Neural crest cell (in vitro differentiated cells): ENCODE results near the gene MFSD12. TPM values are rescaled to one million over a fixed set of nuclear protein-coding genes. Genes with fewer than 3 reads are reported as not detected.

Experiments
- DNase-seq: peaks from one replicate; pipeline ENCODE4 v3.0.0; 2021; ENCODE audit warnings: low read depth, mixed read lengths, low spot score
- H3K27ac Mint-ChIP-seq: one replicate; pipeline ENCODE4 v1.8.0; 2021; ENCODE audit warnings: mild to moderate bottlenecking, mixed read lengths; ENCODE audit not compliant: unreplicated experiment
- H3K27me3 Mint-ChIP-seq: 2 replicates; pipeline ENCODE4 v1.8.0; 2021; ENCODE audit warnings: low read depth, mild to moderate bottlenecking, mixed read lengths
- H3K36me3 Mint-ChIP-seq: 2 replicates; pipeline ENCODE4 v1.8.0; 2021; ENCODE audit warnings: low read depth, mild to moderate bottlenecking, mixed read lengths
- H3K4me1 Mint-ChIP-seq: 2 replicates; pipeline ENCODE4 v1.8.0; 2021; ENCODE audit warnings: mixed read lengths
- H3K4me3 Mint-ChIP-seq: one replicate; pipeline ENCODE4 v1.8.0; 2021; ENCODE audit warnings: mild to moderate bottlenecking, mixed read lengths
- H3K9me3 Mint-ChIP-seq: 2 replicates; pipeline ENCODE4 v1.8.0; 2021; ENCODE audit warnings: mixed read lengths
- CTCF ChIP-seq: fragments of 200-600 bp; sonication (generic); conservative IDR thresholded peaks from 2 replicates; pipeline ENCODE4 v1.5.0; 2021; ENCODE audit warnings: antibody characterized with exemption, mild to moderate bottlenecking
- total RNA-seq: library from RNA; stranded (reverse); gene quantifications from 2 replicates; pipeline ENCODE4 v1.2.1, GENCODE V29; 2021

Gene MFSD12
- total RNA-seq, 1 donor from 2014 or later: 79.1 TPM

DNA sequence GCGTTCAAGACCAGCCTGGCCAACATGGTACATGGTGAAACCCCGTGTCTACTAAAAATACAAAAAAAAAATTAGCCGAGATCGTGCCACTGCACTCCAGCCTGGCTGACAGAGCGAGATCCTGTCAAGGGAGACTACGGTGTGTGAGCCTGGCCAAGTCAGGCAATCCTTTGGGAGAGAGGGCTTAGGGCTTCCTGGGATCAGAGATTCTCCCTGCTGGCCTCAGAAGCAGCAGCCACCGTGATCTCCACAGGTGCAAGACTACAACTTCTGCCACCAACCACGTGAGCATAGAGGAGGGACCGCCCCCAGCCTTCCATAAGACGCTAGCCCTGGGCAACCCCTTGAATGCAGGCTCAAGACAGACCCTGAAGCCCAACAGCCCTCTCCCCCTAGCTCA lies 7.6 kb downstream of the MFSD12 start:
- no peak for DNase-seq
- H3K27ac Mint-ChIP-seq: no peak overlapping the region
- no peaks in the 10 kb centered on the region for H3K36me3 Mint-ChIP-seq
- peaks cover 4% of the 10 kb centered on the region for H3K27me3 Mint-ChIP-seq
- no peak overlapping the region for H3K4me3 Mint-ChIP-seq
- H3K9me3 Mint-ChIP-seq: no peaks in the 10 kb centered on the region
- H3K4me1 Mint-ChIP-seq: peaks cover 4% of the 10 kb centered on the region
- TF ChIP-seq CTCF: no peak

DNA sequence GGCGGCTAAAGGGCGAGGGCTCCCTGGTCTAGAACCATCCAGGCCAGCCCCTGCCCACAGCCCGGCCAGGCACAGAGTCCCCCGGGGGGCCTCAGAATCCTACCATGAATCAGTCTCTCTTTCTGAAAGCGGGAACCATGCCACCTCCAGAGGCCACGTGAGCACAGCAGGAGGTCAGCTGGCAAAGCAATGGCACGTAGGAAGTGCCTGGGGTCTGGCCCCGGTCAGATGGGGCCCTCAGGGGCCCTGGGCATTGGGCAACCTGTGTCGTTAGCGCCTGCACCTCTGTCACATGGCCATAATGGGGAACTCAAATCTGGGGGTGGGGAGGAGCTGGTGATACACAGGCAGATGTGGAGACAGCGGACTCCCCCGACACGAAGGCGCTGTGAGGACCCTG lies 8.8 kb downstream of the MFSD12 start:
- no peak for DNase-seq
- no peak overlapping the region for H3K27ac Mint-ChIP-seq
- no peaks in the 10 kb centered on the region for H3K9me3 Mint-ChIP-seq
- no peak for TF ChIP-seq CTCF
- peaks cover 4% of the 10 kb centered on the region for H3K27me3 Mint-ChIP-seq
- no peaks in the 10 kb centered on the region for H3K4me1 Mint-ChIP-seq
- peak overlapping the region; percentile 12 for H3K4me3 Mint-ChIP-seq
- H3K36me3 Mint-ChIP-seq: no peaks in the 10 kb centered on the region

- H3K27ac Mint-ChIP-seq: no peak overlapping the region
- DNase-seq: no peak
- TF ChIP-seq CTCF: no peak
Measured at GRCh38 chr19:3547767-3548282, 9.6 kb downstream of the MFSD12 start.

DNA sequence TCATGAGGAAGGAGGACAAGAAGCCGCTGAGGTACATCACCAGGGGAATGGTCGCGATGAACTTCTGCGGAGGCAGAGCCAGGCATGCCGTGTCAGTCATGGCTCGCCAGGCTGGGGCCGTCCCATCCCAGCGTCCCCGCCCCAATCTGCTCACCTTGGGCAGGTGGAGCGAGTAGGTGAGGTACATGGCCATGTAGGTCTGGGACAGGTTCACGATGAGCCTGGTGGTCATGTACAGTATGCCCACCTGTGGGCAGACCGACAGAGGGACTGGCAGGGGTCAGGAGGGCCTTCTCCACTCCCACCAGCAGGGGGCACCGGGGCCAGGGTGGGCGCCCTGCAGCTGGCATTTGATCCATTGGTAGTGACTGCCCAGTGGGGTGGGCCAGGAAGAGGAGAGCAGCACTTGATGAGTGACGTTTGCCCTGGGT lies 10.1 kb downstream of the MFSD12 start:
- DNase-seq: no peak
- H3K4me3 Mint-ChIP-seq: no peak overlapping the region
- H3K27me3 Mint-ChIP-seq: peaks cover 4% of the 10 kb centered on the region
- H3K27ac Mint-ChIP-seq: no peak overlapping the region
- TF ChIP-seq CTCF: peak; percentile 62
- no peaks in the 10 kb centered on the region for H3K9me3 Mint-ChIP-seq
- no peaks in the 10 kb centered on the region for H3K36me3 Mint-ChIP-seq
- no peaks in the 10 kb centered on the region for H3K4me1 Mint-ChIP-seq

More at GRCh38 chr19:3547767-3548282, 9.6 kb downstream of the MFSD12 start:
- no peaks in the 10 kb centered on the region for H3K4me1 Mint-ChIP-seq
- no peak overlapping the region for H3K4me3 Mint-ChIP-seq
- H3K27me3 Mint-ChIP-seq: peaks cover 4% of the 10 kb centered on the region
- H3K36me3 Mint-ChIP-seq: no peaks in the 10 kb centered on the region
- H3K9me3 Mint-ChIP-seq: no peaks in the 10 kb centered on the region

- TF ChIP-seq CTCF: no peak
- H3K27me3 Mint-ChIP-seq: peaks cover 4% of the 10 kb centered on the region
- DNase-seq: no peak
- H3K9me3 Mint-ChIP-seq: no peaks in the 10 kb centered on the region
- H3K4me1 Mint-ChIP-seq: no peaks in the 10 kb centered on the region
- no peaks in the 10 kb centered on the region for H3K36me3 Mint-ChIP-seq
- H3K27ac Mint-ChIP-seq: no peak overlapping the region
- peak overlapping the region; percentile 9 for H3K4me3 Mint-ChIP-seq
Measured at GRCh38 chr19:3546119-3546518, 11.3 kb downstream of the MFSD12 start.
